Keratinocyte (primary cell): Measurements from ENCODE around the gene LMNA. TPM values are rescaled to one million over a fixed set of nuclear protein-coding genes. Genes with fewer than 3 reads are reported as not detected.

ENCODE experiments used
- DNase-seq: peaks from one replicate; pipeline ENCODE4 v3.0.0-alpha.2; 2011; ENCODE audit warnings: low read depth, missing footprints, low spot score
- FAIRE-seq: peaks from 2 replicates; lab custom pipeline; 2011; peaks lifted over from hg19 to GRCh38; lab: Jason Lieb, UNC
- H2AFZ ChIP-seq: 2 replicates; pipeline ENCODE4 v1.6.0; 2012; ENCODE audit warnings: low read length, control low read depth, inconsistent platforms; ENCODE audit not compliant: control insufficient read depth
- H3K27ac ChIP-seq: 2 replicates; pipeline ENCODE4 v1.5.1; 2011; ENCODE audit warnings: low read length; ENCODE audit not compliant: control insufficient read depth, insufficient read depth
- H3K27me3 ChIP-seq: 3 replicates; pipeline ENCODE4 v1.6.0; 2011; ENCODE audit warnings: low read length; ENCODE audit not compliant: control insufficient read depth, insufficient read depth; ENCODE audit errors: extremely low read depth
- H3K36me3 ChIP-seq, 2 experiments: 2 replicates in 1 of 2; 3 replicates in 1 of 2; pipeline ENCODE4 v1.5.1; 2011; ENCODE audit warnings: low read length in 2 of 2, mild to moderate bottlenecking in 1 of 2; ENCODE audit not compliant: control insufficient read depth in 2 of 2, insufficient read depth in 2 of 2; ENCODE audit errors: extremely low read depth in 1 of 2
- H3K4me1 ChIP-seq: 3 replicates; pipeline ENCODE4 v1.5.1; 2011; ENCODE audit warnings: low read length; ENCODE audit not compliant: control insufficient read depth, insufficient read depth; ENCODE audit errors: extremely low read depth
- H3K4me2 ChIP-seq: 3 replicates; pipeline ENCODE4 v1.6.0; 2011; ENCODE audit warnings: low read depth, low read length; ENCODE audit not compliant: control insufficient read depth, insufficient read depth; ENCODE audit errors: extremely low read depth
- H3K4me3 ChIP-seq, 3 experiments: fragments of 200-600 bp in 1 of 3; sonication (generic) in 1 of 3; 2 replicates in 2 of 3; 3 replicates in 1 of 3; pipeline ENCODE4 v1.5.1; 2011 to 2016; ENCODE audit warnings: low read length in 3 of 3, mild to moderate bottlenecking in 3 of 3, control low read depth in 2 of 3, inconsistent platforms in 1 of 3, low read depth in 1 of 3, mixed read lengths in 1 of 3, mixed run types in 1 of 3, moderate library complexity in 1 of 3; ENCODE audit not compliant: control insufficient read depth in 2 of 3, insufficient read depth in 2 of 3; ENCODE audit errors: extremely low read depth in 1 of 3
- H3K79me2 ChIP-seq: 2 replicates; pipeline ENCODE4 v1.6.0; 2012; ENCODE audit warnings: low read length; ENCODE audit not compliant: control insufficient read depth, insufficient read depth
- H3K9ac ChIP-seq: 3 replicates; pipeline ENCODE4 v1.6.0; 2011; ENCODE audit warnings: low read length; ENCODE audit not compliant: control insufficient read depth, insufficient read depth; ENCODE audit errors: extremely low read depth
- H3K9me1 ChIP-seq: 3 replicates; pipeline ENCODE4 v1.6.0; 2011; ENCODE audit warnings: low read length; ENCODE audit not compliant: control insufficient read depth, insufficient read depth; ENCODE audit errors: extremely low read depth
- H3K9me3 ChIP-seq: 2 replicates; pipeline ENCODE4 v1.5.1; 2012; ENCODE audit warnings: low read depth, low read length; ENCODE audit not compliant: control insufficient read depth
- H4K20me1 ChIP-seq: 3 replicates; pipeline ENCODE4 v1.6.0; 2011; ENCODE audit warnings: low read length; ENCODE audit not compliant: control insufficient read depth, insufficient read depth; ENCODE audit errors: extremely low read depth
- CTCF ChIP-seq, 3 experiments: IDR thresholded peaks in 1 of 3; conservative IDR thresholded peaks in 1 of 3; optimal IDR thresholded peaks in 1 of 3; 2 replicates in 2 of 3; 3 replicates in 1 of 3; pipeline versions ENCODE3 to v1.5.1; 2011; ENCODE audit warnings: low read length in 3 of 3, mild to moderate bottlenecking in 3 of 3, moderate library complexity in 2 of 3, control low read depth in 1 of 3, inconsistent platforms in 1 of 3; ENCODE audit not compliant: insufficient read depth in 2 of 3; ENCODE audit errors: extremely low read depth in 1 of 3
- EZH2 ChIP-seq: IDR thresholded peaks from one replicate; pipeline ENCODE4 v1.6.1; 2012; ENCODE audit warnings: inconsistent platforms, mild to moderate bottlenecking, low read length, moderate library complexity
- dilution Hi-C: fragments of 300-500 bp; cut with MboI; formaldehyde crosslinking; loops from one replicate; pipeline ENCODE4 v1.7.0; 2020; ENCODE audit warnings: low sequenced_read_pairs; ENCODE audit not compliant: extremely low pct_ligation_motif_present
- polyA plus RNA-seq, 5 experiments: library from polyadenylated mRNA; depleted of rRNA in 3 of 5; stranded (reverse) in 3 of 5; stranded (forward) in 1 of 5; unstranded in 1 of 5; fragments of >200 nt; gene quantifications; 1 replicate in 1 of 5; 2 replicates in 3 of 5; 3 replicates in 1 of 5; pipeline versions ENCODE4 v1.2.1 to v1.2.3, GENCODE V29; 2011 to 2012; ENCODE audit warnings: missing spikeins in 2 of 5, low read depth in 1 of 5, low replicate concordance in 1 of 5

Gene LMNA
- polyA plus RNA-seq, 1 donor (not counting 4 experiments of a cell fraction or from before 2014, with no cell fraction given): 444 TPM

- dilution Hi-C loops: no loop called here
- Histone ChIP-seq H3K4me1 (peaks cover 1% of the 10 kb centered on the region), H2AFZ (no peak overlapping the region), H3K79me2 (peaks cover 4% of the 10 kb centered on the region), H3K27ac (no peak overlapping the region), H3K27me3 (no peaks in the 10 kb centered on the region), H4K20me1 (peaks cover 11% of the 10 kb centered on the region), H3K9ac (no peak overlapping the region), H3K9me3 (no peaks in the 10 kb centered on the region), H3K4me2 (no peak overlapping the region), H3K4me3 (no peak overlapping the region), H3K36me3 (peaks cover 37 to 40% of the 10 kb centered on the region in 2 experiments), H3K9me1 (no peaks in the 10 kb centered on the region)
- no peak for TF ChIP-seq EZH2
- peak; percentile 56 to 64 (median 61) for TF ChIP-seq CTCF (optimal IDR thresholded peaks at IDR 0.05 in 1 of 3, IDR thresholded peaks at IDR 0.05 in 1 of 3, conservative IDR thresholded peaks at IDR 0.05 in 1 of 3; ENCODE audit: extremely low read depth in 1 of 3, insufficient read depth in 2 of 3, low read length in 3 of 3)
- FAIRE-seq (no peak), DNase-seq (no peak)
These were observed 26.6 kb downstream of the LMNA start for GRCh38 chr1:156140879-156141707.

- Histone ChIP-seq H2AFZ (no peak overlapping the region), H4K20me1 (no peaks in the 10 kb centered on the region), H3K9ac (no peak overlapping the region), H3K9me3 (no peaks in the 10 kb centered on the region), H3K27me3 (peaks cover 2% of the 10 kb centered on the region), H3K4me1 (peaks cover 10% of the 10 kb centered on the region), H3K27ac (no peak overlapping the region), H3K4me2 (no peak overlapping the region), H3K79me2 (no peaks in the 10 kb centered on the region), H3K9me1 (no peaks in the 10 kb centered on the region), H3K4me3 (no peak overlapping the region), H3K36me3 (peaks cover 9 to 13% of the 10 kb centered on the region in 2 experiments)
- DNase-seq (no peak), FAIRE-seq (no peak)
- TF ChIP-seq CTCF (optimal IDR thresholded peaks at IDR 0.05 in 1 of 3, IDR thresholded peaks at IDR 0.05 in 1 of 3, conservative IDR thresholded peaks at IDR 0.05 in 1 of 3; ENCODE audit: extremely low read depth in 1 of 3, insufficient read depth in 2 of 3, low read length in 3 of 3) (no peak), EZH2 (no peak)
- dilution Hi-C loops: no loop called here
These were observed 29.4 kb downstream of the LMNA start for GRCh38 chr1:156143765-156144489.
